Caco-2 (cell line): ENCODE data around the gene IL17C. TPM values are rescaled to one million over a fixed set of nuclear protein-coding genes. Genes with fewer than 3 reads are reported as not detected.
A peak's percentile ranks its signal among the peaks of the same experiment; 100 is the strongest.

Experiments
- BruUV-seq: library from RNA; stranded (reverse); fragments of 400-500 nt; replicated peaks from 2 replicates; lab custom pipeline; 2021; lab: Mats Ljungman, UMichigan
- CTCF ChIA-PET: fragments of 300-600 bp; sonication (Branson Sonifier 250); formaldehyde crosslinking; loops from one replicate; lab custom pipeline; 2022; ENCODE audit warnings: antibody characterized with exemption; lab: Charles Lee
- POLR2A ChIA-PET: fragments of 300-600 bp; sonication (Branson Sonifier 250); formaldehyde crosslinking; loops from one replicate; lab custom pipeline; 2022; ENCODE audit warnings: antibody characterized with exemption; lab: Charles Lee
- DNase-seq, 2 experiments: peaks; one replicate each; pipeline versions ENCODE4 v3.0.0 to v3.0.0-alpha.2; 2020 to 2022
- H3K27me3 ChIP-seq: replicated peaks from 2 replicates; pipeline ENCODE4 v1.6.0; 2011; ENCODE audit warnings: low read length; ENCODE audit not compliant: control insufficient read depth, insufficient read depth
- H3K36me3 ChIP-seq: 2 replicates; pipeline ENCODE4 v1.5.1; 2011; ENCODE audit warnings: low read length; ENCODE audit not compliant: control insufficient read depth, insufficient read depth
- H3K4me1 ChIP-seq: fragments of 250-450 bp; sonication (Bioruptor Pico); 2 replicates; pipeline ENCODE4 v1.5.1; 2020; ENCODE audit warnings: mild to moderate bottlenecking
- H3K4me3 ChIP-seq: 2 replicates; pipeline ENCODE4 v1.5.1; 2011; ENCODE audit warnings: low read depth, mild to moderate bottlenecking, control low read depth, low read length
- H3K9me3 ChIP-seq: fragments of 250-450 bp; sonication (Bioruptor Pico); 2 replicates; pipeline ENCODE4 v1.5.1; 2020; ENCODE audit warnings: mild to moderate bottlenecking, moderate library complexity
- H3K27ac Mint-ChIP-seq: one replicate; pipeline ENCODE4 v1.8.0; 2022; ENCODE audit warnings: mixed read lengths; ENCODE audit not compliant: unreplicated experiment
- H3K27me3 Mint-ChIP-seq: one replicate; pipeline ENCODE4 v1.8.0; 2022; ENCODE audit warnings: mixed read lengths; ENCODE audit not compliant: insufficient read depth, unreplicated experiment
- H3K36me3 Mint-ChIP-seq: one replicate; pipeline ENCODE4 v1.8.0; 2022; ENCODE audit warnings: mild to moderate bottlenecking, mixed read lengths; ENCODE audit not compliant: insufficient read depth, unreplicated experiment
- H3K4me1 Mint-ChIP-seq: one replicate; pipeline ENCODE4 v1.8.0; 2022; ENCODE audit warnings: low read depth, mixed read lengths; ENCODE audit not compliant: unreplicated experiment
- H3K4me3 Mint-ChIP-seq: one replicate; pipeline ENCODE4 v1.8.0; 2022; ENCODE audit warnings: mild to moderate bottlenecking, moderate library complexity, mixed read lengths; ENCODE audit not compliant: unreplicated experiment
- H3K9me3 Mint-ChIP-seq: one replicate; pipeline ENCODE4 v1.8.0; 2022; ENCODE audit warnings: mixed read lengths; ENCODE audit not compliant: unreplicated experiment
- intact Hi-C: fragments of 100-400 bp; cut with micrococcal nuclease; formaldehyde crosslinking; loops from one replicate; pipeline ENCODE4 v1.10.0; 2022; ENCODE audit not compliant: unreplicated experiment
- total RNA-seq: library from RNA; stranded (reverse); gene quantifications from 2 replicates; pipeline ENCODE4 v1.2.3, GENCODE V29; 2022
- TF ChIP-seq, protein P1 (sequence below), 2 experiments: fragments of 200-600 bp in 1 of 2; IDR thresholded peaks; 1 replicate in 1 of 2; 2 replicates in 1 of 2; pipeline versions ENCODE4 v1.5.1 to v1.8.0; 2011 to 2022; ENCODE audit warnings: antibody characterized with exemption in 1 of 2, control low read depth in 1 of 2, inconsistent platforms in 1 of 2, low read depth in 1 of 2, low read length in 1 of 2, mild to moderate bottlenecking in 1 of 2, moderate library complexity in 1 of 2; ENCODE audit not compliant: insufficient read depth in 1 of 2, severe bottlenecking in 1 of 2, unreplicated experiment in 1 of 2

Gene IL17C
- total RNA-seq, 1 experiment from 2014 or later, result not detected

DNA sequence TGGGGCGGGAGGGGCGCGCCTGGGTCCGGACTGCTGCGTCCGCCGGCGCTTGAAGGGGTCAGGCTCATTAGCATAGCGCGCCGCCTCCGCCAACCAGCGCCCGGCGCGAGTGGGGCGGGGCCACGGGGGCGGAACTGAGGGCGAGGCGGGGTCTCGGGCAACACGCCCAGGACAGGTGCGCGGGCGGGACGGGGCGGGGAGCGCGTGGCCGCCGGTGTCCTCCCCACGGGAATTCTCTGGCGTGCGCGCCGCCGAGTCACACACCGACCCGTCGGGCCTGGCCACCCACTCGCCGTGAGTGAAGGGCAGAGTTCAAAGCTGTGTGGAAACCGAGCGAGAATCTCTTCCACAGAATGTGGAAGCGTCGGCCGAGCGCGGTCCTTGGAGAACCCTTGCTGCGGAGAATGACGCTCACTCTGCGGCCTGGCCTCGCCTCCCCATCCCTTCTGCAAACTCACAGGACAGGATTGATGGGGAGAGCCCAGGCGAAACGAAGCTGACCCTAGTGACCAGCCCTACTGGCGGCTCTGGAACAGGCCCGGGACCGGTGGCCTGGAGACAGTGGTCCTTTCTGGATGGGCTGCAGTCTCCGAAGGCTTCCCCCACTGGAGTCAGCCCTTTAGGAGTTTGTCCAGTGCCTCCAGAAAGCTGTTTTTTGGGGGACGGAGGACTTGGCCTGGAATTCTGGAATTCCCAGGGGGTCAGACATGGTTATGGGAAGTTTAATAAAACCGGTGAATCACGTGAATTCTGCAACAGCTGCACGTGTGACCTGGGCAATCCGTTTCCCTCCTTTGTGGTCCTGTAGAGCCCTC lies 48.3 kb downstream of the IL17C start, which contains the start of gene SNAI3:
Gene SNAI3, minus strand, starts transcription at position 69 of the 815 bp plus-strand sequence. CDS start 101 bp downstream, outside the sequence.
- TSS peak; percentile 51 for BruUV-seq
- H3K9me3 Mint-ChIP-seq, result no peaks in the 10 kb centered on the region
- POLR2A ChIA-PET, result no interaction called here

GRCh38 chr16:88687254-88687576 lies 48.8 kb downstream of the IL17C start:
- Mint-ChIP-seq H3K36me3 (peaks cover 9% of the 10 kb centered on the region), H3K9me3 (no peaks in the 10 kb centered on the region), H3K4me1 (peaks cover 13% of the 10 kb centered on the region), H3K27me3 (no peaks in the 10 kb centered on the region), H3K4me3 (peak overlapping the region; percentile 78), H3K27ac (no peak overlapping the region)
- intact Hi-C loops, result no loop called here
- Histone ChIP-seq H3K9me3 (no peaks in the 10 kb centered on the region), H3K4me1 (peaks cover 24% of the 10 kb centered on the region), H3K27me3 (no peaks in the 10 kb centered on the region), H3K36me3 (no peaks in the 10 kb centered on the region), H3K4me3 (no peak overlapping the region)
- no TSS peak for BruUV-seq
- CTCF ChIA-PET, result interaction anchor here (1.3 to 2.1 kb wide), 2 partner anchors 11 to 50 kb away, joined by 4 to 9 read pairs; no protein-coding TSS in a partner anchor
- TF ChIP-seq, protein P1, sequence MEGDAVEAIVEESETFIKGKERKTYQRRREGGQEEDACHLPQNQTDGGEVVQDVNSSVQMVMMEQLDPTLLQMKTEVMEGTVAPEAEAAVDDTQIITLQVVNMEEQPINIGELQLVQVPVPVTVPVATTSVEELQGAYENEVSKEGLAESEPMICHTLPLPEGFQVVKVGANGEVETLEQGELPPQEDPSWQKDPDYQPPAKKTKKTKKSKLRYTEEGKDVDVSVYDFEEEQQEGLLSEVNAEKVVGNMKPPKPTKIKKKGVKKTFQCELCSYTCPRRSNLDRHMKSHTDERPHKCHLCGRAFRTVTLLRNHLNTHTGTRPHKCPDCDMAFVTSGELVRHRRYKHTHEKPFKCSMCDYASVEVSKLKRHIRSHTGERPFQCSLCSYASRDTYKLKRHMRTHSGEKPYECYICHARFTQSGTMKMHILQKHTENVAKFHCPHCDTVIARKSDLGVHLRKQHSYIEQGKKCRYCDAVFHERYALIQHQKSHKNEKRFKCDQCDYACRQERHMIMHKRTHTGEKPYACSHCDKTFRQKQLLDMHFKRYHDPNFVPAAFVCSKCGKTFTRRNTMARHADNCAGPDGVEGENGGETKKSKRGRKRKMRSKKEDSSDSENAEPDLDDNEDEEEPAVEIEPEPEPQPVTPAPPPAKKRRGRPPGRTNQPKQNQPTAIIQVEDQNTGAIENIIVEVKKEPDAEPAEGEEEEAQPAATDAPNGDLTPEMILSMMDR (IDR thresholded peaks at IDR 0.05; ENCODE audit: insufficient read depth in 1 of 2, low read depth in 1 of 2, low read length in 1 of 2, severe bottlenecking in 1 of 2, unreplicated experiment in 1 of 2), result no peak
- no peak for DNase-seq
- POLR2A ChIA-PET, result no interaction called here

More for the DNA sequence above, 48.3 kb downstream of the IL17C start, which contains the start of gene SNAI3:
- intact Hi-C loops, result loop anchor here (1.0 kb wide), 1 partner anchor 23 kb away; the partner anchor contains the start of gene MVD
- H3K4me1 Mint-ChIP-seq, result peaks cover 13% of the 10 kb centered on the region
- no peaks in the 10 kb centered on the region for H3K36me3 ChIP-seq
- peaks cover 24% of the 10 kb centered on the region for H3K4me1 ChIP-seq
- H3K27me3 ChIP-seq, result no peaks in the 10 kb centered on the region
- DNase-seq, result peak; percentile 92 to 98
- CTCF ChIA-PET, result interaction anchor here (0.6 to 2.1 kb wide), 5 partner anchors 24 to 1236 kb away, joined by 3 to 9 read pairs (median 3); partner anchors contain the start of gene MVD
- H3K36me3 Mint-ChIP-seq, result peaks cover 9% of the 10 kb centered on the region
- TF ChIP-seq, protein P1 (IDR thresholded peaks at IDR 0.05; ENCODE audit: insufficient read depth in 1 of 2, low read depth in 1 of 2, low read length in 1 of 2, severe bottlenecking in 1 of 2, unreplicated experiment in 1 of 2), result no peak
- H3K9me3 ChIP-seq, result no peaks in the 10 kb centered on the region
- H3K27ac Mint-ChIP-seq, result no peak within 1 kb of the TSS
- peak within 1 kb of the TSS; percentile 78 for H3K4me3 Mint-ChIP-seq
- no peaks in the 10 kb centered on the region for H3K27me3 Mint-ChIP-seq
- peak within 1 kb of the TSS; percentile 82 for H3K4me3 ChIP-seq

DNA sequence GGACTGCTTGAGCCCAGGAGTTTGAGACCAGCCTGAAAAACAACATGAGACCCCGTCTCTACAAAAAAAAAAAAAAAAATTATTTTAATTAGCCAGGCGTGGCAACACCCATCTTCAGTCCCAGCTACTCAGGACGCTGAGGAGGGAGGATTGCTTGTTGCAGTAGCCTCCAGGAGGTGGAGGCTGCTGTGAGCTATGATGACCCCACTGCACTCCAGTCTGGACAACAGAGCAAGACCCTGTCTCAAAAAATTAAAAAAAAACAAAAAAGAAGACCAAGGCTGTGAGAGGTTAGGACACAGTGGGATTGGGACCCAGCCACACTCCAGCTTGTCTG lies 49.3 kb downstream of the IL17C start:
- peak overlapping the region; percentile 37 for H3K27ac Mint-ChIP-seq
- Histone ChIP-seq H3K4me1 (peaks cover 24% of the 10 kb centered on the region), H3K9me3 (no peaks in the 10 kb centered on the region), H3K36me3 (no peaks in the 10 kb centered on the region), H3K4me3 (no peak overlapping the region), H3K27me3 (no peaks in the 10 kb centered on the region)
- CTCF ChIA-PET, result interaction anchor here (1.0 to 2.1 kb wide), 5 partner anchors 11 to 76 kb away, joined by 3 to 9 read pairs (median 4); no protein-coding TSS in a partner anchor
- no peak for DNase-seq
- no peaks in the 10 kb centered on the region for H3K27me3 Mint-ChIP-seq
- POLR2A ChIA-PET, result no interaction called here
- BruUV-seq, result no TSS peak
- TF ChIP-seq, protein P1 (IDR thresholded peaks at IDR 0.05; ENCODE audit: insufficient read depth in 1 of 2, low read depth in 1 of 2, low read length in 1 of 2, severe bottlenecking in 1 of 2, unreplicated experiment in 1 of 2), result no peak
- H3K4me1 Mint-ChIP-seq, result peaks cover 13% of the 10 kb centered on the region
- H3K4me3 Mint-ChIP-seq, result peak overlapping the region; percentile 78
- no peaks in the 10 kb centered on the region for H3K9me3 Mint-ChIP-seq
- H3K36me3 Mint-ChIP-seq, result peaks cover 9% of the 10 kb centered on the region
- intact Hi-C loops, result no loop called here
